Activated naive CD4-positive, alpha-beta T cell treated with anti-CD3 and anti-CD28 coated beads for 36 hours (primary cell): ENCODE data around the gene FAM131A. TPM values are rescaled to one million over a fixed set of nuclear protein-coding genes. Genes with fewer than 3 reads are reported as not detected.

Source experiments
- CTCF ChIA-PET: fragments of 350-600 bp; sonication (Branson Sonifier 250); formaldehyde crosslinking; loops from one replicate; lab custom pipeline; 2021; ENCODE audit warnings: antibody characterized with exemption; lab: Charles Lee
- DNase-seq: peaks from one replicate; pipeline ENCODE4 v3.0.0-alpha.2; 2020
- H3K27ac Mint-ChIP-seq: one replicate; pipeline ENCODE4 v1.8.0; 2021; ENCODE audit warnings: mild to moderate bottlenecking, mixed read lengths
- H3K27me3 Mint-ChIP-seq: one replicate; pipeline ENCODE4 v1.8.0; 2021; ENCODE audit warnings: low read depth, mixed read lengths
- H3K36me3 Mint-ChIP-seq: one replicate; pipeline ENCODE4 v1.8.0; 2021; ENCODE audit warnings: low read depth, mixed read lengths
- H3K4me1 Mint-ChIP-seq: one replicate; pipeline ENCODE4 v1.8.0; 2021; ENCODE audit warnings: low read depth, mixed read lengths
- H3K4me3 Mint-ChIP-seq: one replicate; pipeline ENCODE4 v1.8.0; 2021; ENCODE audit warnings: mild to moderate bottlenecking, moderate library complexity, mixed read lengths
- H3K9me3 Mint-ChIP-seq: one replicate; pipeline ENCODE4 v1.8.0; 2021; ENCODE audit warnings: mixed read lengths
- intact Hi-C: fragments of 100-400 bp; cut with micrococcal nuclease; formaldehyde crosslinking; loops from one replicate; pipeline ENCODE4 v1.15.1; 2023
- total RNA-seq, 2 experiments: library from RNA; stranded (reverse); gene quantifications; one replicate each; pipeline ENCODE4 v1.2.3, GENCODE V29; 2021

FAM131A gene
- total RNA-seq, 2 experiments from 2014 or later: 3.8 to 5.0 TPM

DNA sequence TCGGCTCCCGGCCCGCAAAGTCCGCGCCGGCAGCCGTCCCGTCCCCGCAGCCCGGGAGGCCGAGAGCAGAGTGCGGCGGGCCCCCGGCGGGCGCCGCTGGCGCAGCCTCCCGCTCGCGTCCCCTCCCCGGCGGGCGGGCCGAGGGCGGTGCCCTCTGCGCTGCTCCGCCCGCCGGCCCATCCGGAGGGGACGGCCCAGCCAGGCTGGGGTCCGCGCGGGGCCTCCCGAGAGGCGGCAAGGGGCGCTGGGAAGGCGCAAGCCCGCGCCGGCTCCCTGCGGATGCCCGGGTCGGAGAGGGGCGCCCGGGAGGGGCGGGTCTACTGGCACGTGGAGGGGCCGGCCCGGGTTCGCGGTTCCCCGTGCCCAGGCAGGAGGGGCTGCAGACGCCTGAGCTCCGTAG, 24.1 kb downstream of the FAM131A start, which contains the start of the genes CLCN2 and POLR2H:
CLCN2 (minus strand) TSS at position 74 of the 400 bp plus-strand sequence. CDS start 126 bp downstream, outside the sequence.
POLR2H (plus strand) TSS at position 179 of the 400 bp plus-strand sequence. CDS start 1,783 bp downstream, outside the sequence.
- H3K27ac Mint-ChIP-seq: peak within 1 kb of the TSS; percentile 93
- H3K4me3 Mint-ChIP-seq: peak within 1 kb of the TSS; percentile 97
- CTCF ChIA-PET: interaction anchor here (0.9 to 4.6 kb wide), 3 partner anchors 8 to 56 kb away, joined by 4 to 21 read pairs (median 5); no protein-coding TSS in a partner anchor
- H3K9me3 Mint-ChIP-seq: no peaks in the 10 kb centered on the region
- H3K36me3 Mint-ChIP-seq: peaks cover 24% of the 10 kb centered on the region
- peaks cover 23% of the 10 kb centered on the region for H3K4me1 Mint-ChIP-seq
- H3K27me3 Mint-ChIP-seq: no peaks in the 10 kb centered on the region
- intact Hi-C loops: loop anchor here (5.0 kb wide), 5 partner anchors 166 to 804 kb away; partner anchors contain the start of genes KLHL24, KLHL6 and MAGEF1
- peak; percentile 37 for DNase-seq

DNA sequence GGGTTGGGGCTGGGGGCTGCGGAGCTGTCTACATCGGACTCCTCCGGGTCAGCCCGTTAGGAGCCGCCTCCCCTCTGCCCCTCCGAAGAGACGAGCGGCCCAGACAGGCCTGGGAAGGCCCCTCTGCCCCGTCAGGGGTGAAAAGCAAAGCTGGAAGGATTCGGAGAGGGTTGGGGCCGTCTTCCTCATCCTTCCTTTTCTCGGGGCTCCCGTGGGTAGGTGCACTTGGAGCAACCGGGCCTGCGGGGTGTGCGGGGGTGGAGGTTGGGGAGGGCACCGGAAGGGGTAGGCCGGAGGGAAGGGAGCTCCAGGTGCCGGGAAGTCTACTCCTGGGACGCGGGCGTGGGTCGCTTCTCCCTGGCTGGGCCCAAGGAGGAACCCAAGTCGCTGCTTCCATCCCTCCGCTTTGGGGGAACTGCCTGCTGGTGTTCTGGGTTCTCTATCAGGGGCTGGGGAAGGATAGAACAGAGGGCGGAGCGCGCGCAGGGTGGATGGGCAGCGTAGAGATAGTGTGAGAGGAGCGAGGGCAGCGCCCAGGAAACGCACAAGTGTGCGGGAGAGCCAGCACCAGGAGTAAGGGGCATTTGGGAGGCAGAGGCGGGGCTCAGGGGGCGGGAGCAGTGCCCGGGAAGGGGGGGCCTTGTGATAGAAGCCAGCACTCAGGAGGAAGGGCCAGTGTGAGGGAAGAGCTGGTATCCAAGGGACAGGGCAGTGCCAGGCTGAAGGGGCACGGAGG, 24.7 kb downstream of the FAM131A start:
- intact Hi-C loops: loop anchor here (1.0 to 5.0 kb wide), 8 partner anchors 165 to 805 kb away; partner anchors contain the start of genes ABCC5, KLHL24, KLHL6 and MAGEF1
- peak; percentile 53 for DNase-seq
- CTCF ChIA-PET: interaction anchor here (0.6 to 4.6 kb wide), 6 partner anchors 8 to 57 kb away, joined by 3 to 21 read pairs (median 4); no protein-coding TSS in a partner anchor
- Mint-ChIP-seq H3K4me3 (peak overlapping the region; percentile 97), H3K4me1 (peaks cover 29% of the 10 kb centered on the region), H3K27ac (peak overlapping the region; percentile 93), H3K27me3 (no peaks in the 10 kb centered on the region), H3K36me3 (peaks cover 29% of the 10 kb centered on the region), H3K9me3 (no peaks in the 10 kb centered on the region)

DNA sequence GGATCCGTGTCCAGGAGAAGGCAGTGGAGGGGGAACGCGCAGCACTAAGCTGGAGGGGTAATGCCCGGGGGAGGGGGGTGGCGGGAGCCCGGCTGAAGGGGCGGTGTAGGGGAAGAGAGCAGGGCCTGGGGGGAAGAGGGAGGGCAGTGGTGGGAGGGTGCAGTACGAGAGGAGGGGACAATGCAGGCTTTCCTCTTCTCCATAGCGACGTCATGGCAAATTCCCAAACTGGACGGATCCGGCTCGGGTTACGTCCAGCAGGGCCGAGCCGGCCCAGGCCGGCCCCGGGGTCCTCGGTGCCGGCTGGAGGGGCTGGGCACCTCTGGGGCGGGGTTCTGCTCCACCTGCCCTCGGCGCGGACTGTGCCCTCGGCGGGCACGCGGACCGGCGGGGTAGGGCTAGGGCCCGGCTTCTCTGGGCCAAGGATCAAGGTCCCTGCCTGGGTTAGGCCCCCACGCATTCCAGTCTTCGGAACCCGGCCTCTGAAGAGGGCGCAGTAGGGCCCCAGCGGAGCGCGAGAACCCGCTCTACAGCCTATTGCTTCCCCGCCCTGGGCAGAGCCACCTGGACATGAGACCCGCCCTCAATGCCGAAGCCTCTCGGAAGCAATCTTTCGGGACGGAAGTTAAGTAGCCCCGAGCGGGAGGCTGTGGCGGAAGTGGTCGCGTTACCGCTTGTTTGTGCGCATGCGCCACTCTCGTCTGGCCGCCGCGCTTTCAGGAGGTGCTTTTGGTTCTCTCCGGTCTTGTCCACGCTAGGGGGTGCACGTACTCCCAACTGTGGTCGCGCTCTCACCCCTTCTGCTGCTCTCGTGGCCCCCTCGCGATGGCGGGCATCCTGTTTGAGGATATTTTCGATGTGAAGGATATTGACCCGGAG, 25.5 kb downstream of the FAM131A start:
- peak; percentile 97 for DNase-seq
- intact Hi-C loops: loop anchor here (1.0 to 5.0 kb wide), 16 partner anchors 28 to 806 kb away; partner anchors contain the start of genes ABCC5, AP2M1, EEF1AKMT4 and EIF2B5
- H3K27ac Mint-ChIP-seq: peak overlapping the region; percentile 94
- H3K9me3 Mint-ChIP-seq: no peaks in the 10 kb centered on the region
- no peaks in the 10 kb centered on the region for H3K27me3 Mint-ChIP-seq
- peak overlapping the region; percentile 97 for H3K4me3 Mint-ChIP-seq
- H3K36me3 Mint-ChIP-seq: peaks cover 37% of the 10 kb centered on the region
- peaks cover 30% of the 10 kb centered on the region for H3K4me1 Mint-ChIP-seq
- CTCF ChIA-PET: interaction anchor here (0.6 to 4.6 kb wide), 7 partner anchors 9 to 151 kb away, joined by 3 to 21 read pairs (median 3); no protein-coding TSS in a partner anchor

DNA sequence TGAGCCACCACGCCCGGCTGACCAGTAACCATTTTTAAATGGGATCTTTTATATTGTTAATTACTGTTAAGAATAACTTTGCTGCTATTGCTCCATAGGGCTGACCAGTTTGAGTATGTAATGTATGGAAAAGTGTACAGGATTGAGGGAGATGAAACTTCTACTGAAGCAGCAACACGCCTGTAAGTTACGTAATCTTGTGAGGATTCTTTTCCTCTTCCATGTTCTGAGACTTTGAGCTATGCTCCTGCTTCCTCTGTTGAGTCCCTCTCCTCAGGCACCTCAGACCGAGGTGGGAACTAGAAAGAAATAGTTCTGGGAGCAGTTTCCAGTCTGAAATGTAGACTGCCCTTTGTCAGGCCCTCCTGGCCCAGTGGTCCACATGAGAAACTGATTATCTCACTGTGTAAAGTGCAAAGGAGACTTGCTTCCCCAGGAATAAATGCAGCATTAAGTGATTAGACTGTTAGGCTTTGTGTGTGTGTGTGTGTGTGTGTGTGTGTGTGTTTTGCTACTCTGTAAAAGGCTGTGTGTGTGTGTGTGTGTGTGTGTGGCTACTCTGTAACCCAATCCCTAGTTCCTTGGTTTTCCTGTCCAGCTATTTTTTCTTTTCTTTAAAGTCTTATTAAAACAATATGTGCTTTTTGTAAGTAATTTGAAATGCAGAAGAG, 29.4 kb downstream of the FAM131A start:
- CTCF ChIA-PET: interaction anchor here (0.6 to 8.5 kb wide), 4 partner anchors 114 to 178 kb away, joined by 3 to 85 read pairs (median 3); no protein-coding TSS in a partner anchor
- Mint-ChIP-seq H3K27ac (no peak overlapping the region), H3K36me3 (peaks cover 45% of the 10 kb centered on the region)

DNA sequence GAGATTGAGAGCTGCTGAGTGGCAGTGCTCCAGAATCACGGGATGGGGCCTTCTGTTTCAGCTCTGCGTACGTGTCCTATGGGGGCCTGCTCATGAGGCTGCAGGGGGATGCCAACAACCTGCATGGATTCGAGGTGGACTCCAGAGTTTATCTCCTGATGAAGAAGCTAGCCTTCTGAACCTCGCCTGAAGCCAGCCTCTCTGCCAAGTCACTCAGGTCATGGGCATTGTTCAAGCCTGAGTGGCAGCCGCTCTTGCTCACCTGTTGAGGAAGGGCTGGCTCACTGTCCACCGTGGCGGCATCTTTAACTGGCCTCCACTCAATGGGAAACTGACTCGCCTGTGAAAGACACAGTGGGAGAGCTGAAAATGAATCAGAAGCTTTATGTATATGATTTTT, 30.7 kb downstream of the FAM131A start:
- Mint-ChIP-seq H3K36me3 (peaks cover 45% of the 10 kb centered on the region), H3K9me3 (no peaks in the 10 kb centered on the region), H3K4me1 (peaks cover 33% of the 10 kb centered on the region), H3K4me3 (no peak overlapping the region), H3K27ac (peak overlapping the region; percentile 50), H3K27me3 (no peaks in the 10 kb centered on the region)
- intact Hi-C loops: no loop called here
- DNase-seq: no peak
- CTCF ChIA-PET: interaction anchor here (0.5 to 8.5 kb wide), 4 partner anchors 14 to 466 kb away, joined by 3 to 85 read pairs (median 4); no protein-coding TSS in a partner anchor

More for the DNA sequence above, 29.4 kb downstream of the FAM131A start:
- H3K4me3 Mint-ChIP-seq: no peak overlapping the region
- no peak for DNase-seq
- no peaks in the 10 kb centered on the region for H3K27me3 Mint-ChIP-seq
- no peaks in the 10 kb centered on the region for H3K9me3 Mint-ChIP-seq
- intact Hi-C loops: no loop called here
- peaks cover 33% of the 10 kb centered on the region for H3K4me1 Mint-ChIP-seq

DNA sequence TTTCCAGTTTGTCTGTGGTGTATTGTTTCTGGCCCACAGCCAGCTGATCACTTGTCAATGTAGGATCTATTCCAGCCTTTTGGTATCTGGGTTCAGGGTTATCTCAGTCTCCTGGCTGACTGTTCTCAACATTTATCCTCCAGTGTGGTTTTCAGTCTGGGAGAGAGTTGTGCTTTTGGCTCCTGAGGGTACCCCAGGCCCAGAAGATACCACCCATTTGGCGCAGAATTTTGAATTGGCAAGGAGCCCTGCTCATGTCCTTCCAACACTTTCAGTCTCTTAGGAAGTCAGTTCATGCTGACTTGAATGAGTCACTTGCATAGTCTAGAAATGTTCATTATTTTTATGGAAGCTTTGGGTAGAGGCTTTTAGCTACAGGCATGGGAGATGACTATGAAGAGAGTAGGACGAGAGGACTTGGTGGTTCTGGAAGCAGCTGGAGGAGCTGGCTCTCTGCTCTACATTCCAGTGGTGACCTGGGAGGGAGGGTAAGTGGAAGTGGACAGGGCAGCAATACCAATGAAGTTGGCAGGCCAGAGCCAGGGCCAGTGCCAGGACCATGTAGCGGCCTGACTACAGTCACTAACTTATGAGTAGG, 31.3 kb downstream of the FAM131A start:
- no peak overlapping the region for H3K4me3 Mint-ChIP-seq
- no peaks in the 10 kb centered on the region for H3K9me3 Mint-ChIP-seq
- no peaks in the 10 kb centered on the region for H3K27me3 Mint-ChIP-seq
- H3K36me3 Mint-ChIP-seq: peaks cover 40% of the 10 kb centered on the region
- H3K4me1 Mint-ChIP-seq: peaks cover 33% of the 10 kb centered on the region
- DNase-seq: no peak
- intact Hi-C loops: no loop called here
- peak overlapping the region; percentile 15 for H3K27ac Mint-ChIP-seq
- CTCF ChIA-PET: interaction anchor here (1.0 to 8.5 kb wide), 4 partner anchors 15 to 176 kb away, joined by 3 to 85 read pairs (median 4); no protein-coding TSS in a partner anchor

DNA sequence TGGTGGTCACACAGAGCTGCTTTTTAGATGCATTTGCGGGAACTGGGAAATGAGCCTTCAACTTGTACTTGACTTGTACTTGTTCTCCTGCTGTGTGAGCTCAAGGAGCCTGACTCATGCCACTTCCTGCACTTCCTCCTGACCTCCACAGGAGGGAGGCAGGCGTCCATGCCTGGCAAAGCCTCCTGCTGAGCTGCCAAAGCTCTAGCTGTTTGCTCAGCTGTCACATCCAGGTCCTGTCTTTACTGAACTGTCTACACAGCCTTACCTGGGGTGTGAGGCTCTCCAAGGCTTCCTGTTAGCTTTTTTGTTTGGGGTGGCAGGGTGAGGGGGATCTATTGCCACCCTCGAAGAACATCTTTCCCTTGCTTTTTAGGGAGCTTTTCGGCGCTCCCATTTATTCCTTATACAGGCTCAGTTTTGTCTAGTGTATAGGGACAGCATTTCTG, 34.2 kb downstream of the FAM131A start:
- Mint-ChIP-seq H3K4me3 (no peak overlapping the region), H3K36me3 (peaks cover 21% of the 10 kb centered on the region), H3K27me3 (no peaks in the 10 kb centered on the region), H3K9me3 (no peaks in the 10 kb centered on the region), H3K27ac (no peak overlapping the region), H3K4me1 (peaks cover 16% of the 10 kb centered on the region)
- intact Hi-C loops: loop anchor here (1.0 to 2.0 kb wide), 4 partner anchors 46 to 173 kb away; no protein-coding TSS in a partner anchor
- DNase-seq: peak; percentile 80
- CTCF ChIA-PET: interaction anchor here (0.5 to 8.5 kb wide), 39 partner anchors 10 to 475 kb away, joined by 3 to 85 read pairs (median 4); partner anchors contain the start of genes CLCN2, EPHB3 and POLR2H

DNA sequence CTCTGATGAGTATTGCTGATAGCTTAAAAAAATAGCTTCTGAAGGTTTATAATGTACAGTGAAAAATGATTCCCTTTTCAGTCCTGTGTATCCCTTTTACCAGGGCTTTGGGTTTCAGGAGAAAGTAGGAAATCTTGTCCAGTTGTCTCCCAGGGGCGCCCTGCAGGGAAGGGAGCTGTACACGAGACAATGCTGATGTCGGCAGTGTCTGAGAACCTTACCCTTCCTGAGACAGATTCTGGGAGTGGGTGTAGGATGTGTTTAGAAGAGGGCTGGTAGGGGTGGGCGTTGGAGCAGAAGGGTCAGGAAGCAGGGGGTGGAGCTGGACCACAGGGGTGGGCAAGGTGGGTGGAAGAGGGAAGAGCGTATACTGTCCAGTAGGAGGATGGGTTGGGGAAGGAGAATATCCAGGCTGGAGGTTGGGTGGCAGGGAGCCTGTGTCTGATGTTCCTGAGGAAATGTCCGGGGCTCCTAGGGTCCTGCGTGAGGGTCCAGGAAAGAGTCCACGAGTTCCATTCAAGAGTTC, 35.0 kb downstream of the FAM131A start:
- CTCF ChIA-PET: interaction anchor here (0.5 to 8.5 kb wide), 33 partner anchors 9 to 476 kb away, joined by 3 to 85 read pairs (median 5); partner anchors contain the start of genes CLCN2, EPHB3 and POLR2H
- intact Hi-C loops: no loop called here
- no peak overlapping the region for H3K4me3 Mint-ChIP-seq
- DNase-seq: no peak
- no peak overlapping the region for H3K27ac Mint-ChIP-seq
- no peaks in the 10 kb centered on the region for H3K9me3 Mint-ChIP-seq
- no peaks in the 10 kb centered on the region for H3K27me3 Mint-ChIP-seq
- H3K4me1 Mint-ChIP-seq: peaks cover 10% of the 10 kb centered on the region
- peaks cover 14% of the 10 kb centered on the region for H3K36me3 Mint-ChIP-seq

DNA sequence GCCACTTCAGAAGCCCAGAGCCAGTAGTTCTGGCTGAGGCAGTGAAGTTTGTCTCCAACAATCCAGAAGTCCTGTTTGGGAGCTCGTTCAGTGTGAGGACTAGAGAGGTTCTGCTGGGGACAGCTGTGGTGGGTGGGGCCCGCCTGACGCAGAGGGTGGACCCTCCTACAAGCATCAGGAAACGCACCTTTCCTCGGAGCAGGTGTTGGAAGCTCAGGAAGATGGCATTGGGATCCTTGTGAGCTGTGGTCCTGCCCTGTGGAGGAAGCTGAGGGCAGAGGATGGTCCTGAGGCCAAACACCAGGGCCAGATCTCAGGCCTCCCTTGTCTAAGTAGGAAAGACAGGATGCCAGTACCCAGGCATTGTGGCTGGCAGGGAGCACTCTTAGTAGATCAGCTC, 35.5 kb downstream of the FAM131A start:
- CTCF ChIA-PET: interaction anchor here (0.7 to 8.5 kb wide), 12 partner anchors 11 to 178 kb away, joined by 3 to 85 read pairs (median 12); partner anchors contain the start of genes CLCN2 and POLR2H
- no peak overlapping the region for H3K27ac Mint-ChIP-seq
- DNase-seq: no peak
- no peaks in the 10 kb centered on the region for H3K9me3 Mint-ChIP-seq
- intact Hi-C loops: no loop called here
- peaks cover 9% of the 10 kb centered on the region for H3K4me1 Mint-ChIP-seq
- H3K27me3 Mint-ChIP-seq: peaks cover under 1% of the 10 kb centered on the region
- H3K4me3 Mint-ChIP-seq: no peak overlapping the region
- H3K36me3 Mint-ChIP-seq: peaks cover 8% of the 10 kb centered on the region

DNA sequence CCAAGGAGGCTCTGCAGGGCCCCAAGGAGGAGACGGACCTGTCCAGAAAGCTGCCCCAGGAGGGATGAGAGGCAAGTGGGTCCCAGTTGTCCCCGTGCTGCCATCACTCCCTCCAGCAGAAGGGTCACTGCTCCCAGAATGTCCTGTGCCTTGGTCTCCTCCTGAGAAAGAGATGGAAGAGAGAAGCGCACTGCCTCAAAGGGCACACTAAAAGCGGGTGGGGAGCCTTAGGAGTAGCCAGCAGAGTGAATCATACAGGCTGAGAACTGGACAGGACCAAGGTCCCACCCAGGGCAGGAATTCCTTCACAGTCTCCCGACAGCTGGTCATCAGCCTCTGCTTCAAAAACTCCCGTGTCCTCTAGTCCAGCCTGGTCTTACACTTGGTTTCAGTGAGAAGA, 36.0 kb downstream of the FAM131A start:
- no peak overlapping the region for H3K4me3 Mint-ChIP-seq
- DNase-seq: no peak
- H3K9me3 Mint-ChIP-seq: no peaks in the 10 kb centered on the region
- H3K36me3 Mint-ChIP-seq: peaks cover 5% of the 10 kb centered on the region
- CTCF ChIA-PET: interaction anchor here (0.7 to 8.5 kb wide), 8 partner anchors 11 to 178 kb away, joined by 3 to 85 read pairs (median 16); partner anchors contain the start of genes CLCN2 and POLR2H
- peaks cover 4% of the 10 kb centered on the region for H3K27me3 Mint-ChIP-seq
- intact Hi-C loops: no loop called here
- H3K27ac Mint-ChIP-seq: no peak overlapping the region
- peaks cover 6% of the 10 kb centered on the region for H3K4me1 Mint-ChIP-seq
